Measurements from ENCODE around the gene ASB3.

GRCh38 chr2:53672881-53673522, 113.8 kb downstream of the ASB3 start:
- TF ChIP-seq CTCF (IDR thresholded peaks at IDR 0.05) (no peak), EZH2 (IDR thresholded peaks at IDR 0.05; ENCODE audit: borderline replicate concordance, insufficient read depth, low read depth, low read length, poor library complexity, severe bottlenecking) (no peak)

Measured in B cell (primary cell).